Astrocyte (in vitro differentiated cells and primary cell): ENCODE measurements around the gene TMEM219. TPM values are rescaled to one million over a fixed set of nuclear protein-coding genes. Genes with fewer than 3 reads are reported as not detected.

Source experiments
- DNase-seq: peaks from one replicate; pipeline ENCODE4 v3.0.0-alpha.2; 2010; ENCODE audit warnings: low read depth
- FAIRE-seq: peaks from 2 replicates; lab custom pipeline; 2011; peaks lifted over from hg19 to GRCh38; lab: Jason Lieb, UNC
- H2AFZ ChIP-seq: 2 replicates; pipeline ENCODE4 v1.6.0; 2012; ENCODE audit warnings: low read depth, low read length, inconsistent platforms
- H3K27ac ChIP-seq: 2 replicates; pipeline ENCODE4 v1.5.1; 2011; ENCODE audit warnings: low read depth, low read length, inconsistent platforms
- H3K27me3 ChIP-seq: 2 replicates; pipeline ENCODE4 v1.6.0; 2011; ENCODE audit warnings: low read length, inconsistent platforms; ENCODE audit not compliant: insufficient read depth
- H3K36me3 ChIP-seq: 2 replicates; pipeline ENCODE4 v1.5.1; 2011; ENCODE audit warnings: low read length, inconsistent platforms; ENCODE audit not compliant: insufficient read depth
- H3K4me1 ChIP-seq: 2 replicates; pipeline ENCODE4 v1.5.1; 2011; ENCODE audit warnings: low read length, inconsistent platforms; ENCODE audit not compliant: insufficient read depth
- H3K4me2 ChIP-seq: 2 replicates; pipeline ENCODE4 v1.6.0; 2012; ENCODE audit warnings: low read length, inconsistent platforms
- H3K4me3 ChIP-seq: 2 replicates; pipeline ENCODE4 v1.5.1; 2011; ENCODE audit warnings: low read depth, mild to moderate bottlenecking, low read length, inconsistent platforms; ENCODE audit not compliant: insufficient read depth
- H3K79me2 ChIP-seq: 2 replicates; pipeline ENCODE4 v1.6.0; 2012; ENCODE audit warnings: mild to moderate bottlenecking, low read length, inconsistent platforms; ENCODE audit not compliant: insufficient read depth
- H3K9ac ChIP-seq: 2 replicates; pipeline ENCODE4 v1.6.0; 2012; ENCODE audit warnings: mild to moderate bottlenecking, low read length, inconsistent platforms
- H3K9me3 ChIP-seq: 2 replicates; pipeline ENCODE4 v1.5.1; 2012; ENCODE audit warnings: low read depth, mild to moderate bottlenecking, low read length, inconsistent platforms; ENCODE audit not compliant: insufficient read depth
- H4K20me1 ChIP-seq: 2 replicates; pipeline ENCODE4 v1.6.0; 2012; ENCODE audit warnings: low read length, inconsistent platforms; ENCODE audit not compliant: insufficient read depth
- H3K27ac Mint-ChIP-seq: one replicate; pipeline ENCODE4 v1.8.0; 2021; ENCODE audit warnings: mild to moderate bottlenecking, mixed read lengths; ENCODE audit not compliant: unreplicated experiment
- H3K27me3 Mint-ChIP-seq: one replicate; pipeline ENCODE4 v1.8.0; 2021; ENCODE audit warnings: low read depth, mixed read lengths; ENCODE audit not compliant: unreplicated experiment
- H3K36me3 Mint-ChIP-seq: one replicate; pipeline ENCODE4 v1.8.0; 2021; ENCODE audit warnings: low read depth, mixed read lengths; ENCODE audit not compliant: unreplicated experiment
- H3K4me1 Mint-ChIP-seq: one replicate; pipeline ENCODE4 v1.8.0; 2021; ENCODE audit warnings: low read depth, mixed read lengths; ENCODE audit not compliant: unreplicated experiment
- H3K4me3 Mint-ChIP-seq: one replicate; pipeline ENCODE4 v1.8.0; 2021; ENCODE audit warnings: mild to moderate bottlenecking, moderate library complexity, mixed read lengths; ENCODE audit not compliant: unreplicated experiment
- H3K9me3 Mint-ChIP-seq: one replicate; pipeline ENCODE4 v1.8.0; 2021; ENCODE audit warnings: mild to moderate bottlenecking, mixed read lengths; ENCODE audit not compliant: unreplicated experiment
- EZH2 ChIP-seq: IDR thresholded peaks from 2 replicates; pipeline ENCODE4 v1.6.1; 2012; ENCODE audit warnings: mild to moderate bottlenecking, low read length, inconsistent platforms; ENCODE audit not compliant: insufficient read depth
- total RNA-seq: library from RNA; stranded (reverse); gene quantifications from 2 replicates; pipeline ENCODE4 v1.2.1, GENCODE V29; 2021
- TF ChIP-seq, protein P1 (sequence below): IDR thresholded peaks from 2 replicates; pipeline ENCODE4 v1.5.1; 2011; ENCODE audit warnings: low read depth, mild to moderate bottlenecking, inconsistent platforms, low read length, moderate library complexity; ENCODE audit not compliant: insufficient read depth

The TMEM219 gene
- total RNA-seq, 1 donor from 2014 or later = 96.6 TPM

GRCh38 chr16:29950806-29951461 lies 10.9 kb upstream of the TMEM219 start:
- H3K27ac ChIP-seq = no peak overlapping the region
- Mint-ChIP-seq H3K9me3 (peaks cover 6% of the 10 kb centered on the region), H3K27me3 (no peaks in the 10 kb centered on the region), H3K36me3 (peaks cover 4% of the 10 kb centered on the region), H3K4me1 (no peaks in the 10 kb centered on the region), H3K27ac (no peak overlapping the region), H3K4me3 (no peak overlapping the region)
- no peak overlapping the region for H3K4me3 ChIP-seq
- H3K4me2 ChIP-seq = no peak overlapping the region
- H3K36me3 ChIP-seq = no peaks in the 10 kb centered on the region
- no peak overlapping the region for H2AFZ ChIP-seq
- DNase-seq (no peak), FAIRE-seq (no peak)
- no peak for TF ChIP-seq EZH2
- TF ChIP-seq, protein P1, sequence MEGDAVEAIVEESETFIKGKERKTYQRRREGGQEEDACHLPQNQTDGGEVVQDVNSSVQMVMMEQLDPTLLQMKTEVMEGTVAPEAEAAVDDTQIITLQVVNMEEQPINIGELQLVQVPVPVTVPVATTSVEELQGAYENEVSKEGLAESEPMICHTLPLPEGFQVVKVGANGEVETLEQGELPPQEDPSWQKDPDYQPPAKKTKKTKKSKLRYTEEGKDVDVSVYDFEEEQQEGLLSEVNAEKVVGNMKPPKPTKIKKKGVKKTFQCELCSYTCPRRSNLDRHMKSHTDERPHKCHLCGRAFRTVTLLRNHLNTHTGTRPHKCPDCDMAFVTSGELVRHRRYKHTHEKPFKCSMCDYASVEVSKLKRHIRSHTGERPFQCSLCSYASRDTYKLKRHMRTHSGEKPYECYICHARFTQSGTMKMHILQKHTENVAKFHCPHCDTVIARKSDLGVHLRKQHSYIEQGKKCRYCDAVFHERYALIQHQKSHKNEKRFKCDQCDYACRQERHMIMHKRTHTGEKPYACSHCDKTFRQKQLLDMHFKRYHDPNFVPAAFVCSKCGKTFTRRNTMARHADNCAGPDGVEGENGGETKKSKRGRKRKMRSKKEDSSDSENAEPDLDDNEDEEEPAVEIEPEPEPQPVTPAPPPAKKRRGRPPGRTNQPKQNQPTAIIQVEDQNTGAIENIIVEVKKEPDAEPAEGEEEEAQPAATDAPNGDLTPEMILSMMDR = no peak
- no peaks in the 10 kb centered on the region for H3K79me2 ChIP-seq
- H4K20me1 ChIP-seq = no peaks in the 10 kb centered on the region
- H3K9ac ChIP-seq = no peak overlapping the region
- no peaks in the 10 kb centered on the region for H3K4me1 ChIP-seq
- no peaks in the 10 kb centered on the region for H3K27me3 ChIP-seq
- no peaks in the 10 kb centered on the region for H3K9me3 ChIP-seq

GRCh38 chr16:29951625-29952365 lies 10.1 kb upstream of the TMEM219 start:
- no peak overlapping the region for H3K4me3 ChIP-seq
- TF ChIP-seq EZH2 = no peak
- TF ChIP-seq, protein P1 = no peak
- no peaks in the 10 kb centered on the region for H3K4me1 Mint-ChIP-seq
- peaks cover 4% of the 10 kb centered on the region for H3K36me3 Mint-ChIP-seq
- H3K4me1 ChIP-seq = no peaks in the 10 kb centered on the region
- no peak overlapping the region for H2AFZ ChIP-seq
- H3K27ac Mint-ChIP-seq = no peak overlapping the region
- H3K27me3 ChIP-seq = no peaks in the 10 kb centered on the region
- no peaks in the 10 kb centered on the region for H3K9me3 ChIP-seq
- no peak for FAIRE-seq
- no peaks in the 10 kb centered on the region for H3K27me3 Mint-ChIP-seq
- no peak overlapping the region for H3K4me2 ChIP-seq
- no peak overlapping the region for H3K27ac ChIP-seq
- no peaks in the 10 kb centered on the region for H4K20me1 ChIP-seq
- no peak for DNase-seq
- peaks cover 6% of the 10 kb centered on the region for H3K9me3 Mint-ChIP-seq
- no peak overlapping the region for H3K9ac ChIP-seq
- H3K36me3 ChIP-seq = no peaks in the 10 kb centered on the region
- H3K4me3 Mint-ChIP-seq = no peak overlapping the region
- no peaks in the 10 kb centered on the region for H3K79me2 ChIP-seq

GRCh38 chr16:29958756-29959155 lies 3.1 kb upstream of the TMEM219 start:
- no peaks in the 10 kb centered on the region for H3K27me3 ChIP-seq
- TF ChIP-seq EZH2 = no peak
- TF ChIP-seq, protein P1 = no peak
- no peak overlapping the region for H3K4me2 ChIP-seq
- DNase-seq = no peak
- no peak overlapping the region for H3K9ac ChIP-seq
- no peaks in the 10 kb centered on the region for H3K36me3 ChIP-seq
- H3K27me3 Mint-ChIP-seq = no peaks in the 10 kb centered on the region
- no peaks in the 10 kb centered on the region for H4K20me1 ChIP-seq
- peaks cover 5% of the 10 kb centered on the region for H3K36me3 Mint-ChIP-seq
- FAIRE-seq = no peak
- peaks cover 9% of the 10 kb centered on the region for H3K4me1 Mint-ChIP-seq
- no peaks in the 10 kb centered on the region for H3K9me3 Mint-ChIP-seq
- no peak overlapping the region for H3K27ac ChIP-seq
- H3K4me1 ChIP-seq = peaks cover 13% of the 10 kb centered on the region
- H3K27ac Mint-ChIP-seq = no peak overlapping the region
- H2AFZ ChIP-seq = no peak overlapping the region
- H3K4me3 Mint-ChIP-seq = no peak overlapping the region
- no peak overlapping the region for H3K4me3 ChIP-seq
- H3K79me2 ChIP-seq = no peaks in the 10 kb centered on the region
- H3K9me3 ChIP-seq = no peaks in the 10 kb centered on the region
